ENCODE data around the gene EXOC7.

GRCh38 chr17:76131051-76131691 lies 27.6 kb upstream of the EXOC7 start:
- TF ChIP-seq, protein P1, sequence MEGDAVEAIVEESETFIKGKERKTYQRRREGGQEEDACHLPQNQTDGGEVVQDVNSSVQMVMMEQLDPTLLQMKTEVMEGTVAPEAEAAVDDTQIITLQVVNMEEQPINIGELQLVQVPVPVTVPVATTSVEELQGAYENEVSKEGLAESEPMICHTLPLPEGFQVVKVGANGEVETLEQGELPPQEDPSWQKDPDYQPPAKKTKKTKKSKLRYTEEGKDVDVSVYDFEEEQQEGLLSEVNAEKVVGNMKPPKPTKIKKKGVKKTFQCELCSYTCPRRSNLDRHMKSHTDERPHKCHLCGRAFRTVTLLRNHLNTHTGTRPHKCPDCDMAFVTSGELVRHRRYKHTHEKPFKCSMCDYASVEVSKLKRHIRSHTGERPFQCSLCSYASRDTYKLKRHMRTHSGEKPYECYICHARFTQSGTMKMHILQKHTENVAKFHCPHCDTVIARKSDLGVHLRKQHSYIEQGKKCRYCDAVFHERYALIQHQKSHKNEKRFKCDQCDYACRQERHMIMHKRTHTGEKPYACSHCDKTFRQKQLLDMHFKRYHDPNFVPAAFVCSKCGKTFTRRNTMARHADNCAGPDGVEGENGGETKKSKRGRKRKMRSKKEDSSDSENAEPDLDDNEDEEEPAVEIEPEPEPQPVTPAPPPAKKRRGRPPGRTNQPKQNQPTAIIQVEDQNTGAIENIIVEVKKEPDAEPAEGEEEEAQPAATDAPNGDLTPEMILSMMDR (IDR thresholded peaks at IDR 0.05): no peak
- TF ChIP-seq POLR2AphosphoS5 (IDR thresholded peaks at IDR 0.05): no peak

All from breast epithelium (tissue), 3 donors.